WTC11 (cell line): Measurements from ENCODE around the gene MNDA. TPM values are rescaled to one million over a fixed set of nuclear protein-coding genes. Genes with fewer than 3 reads are reported as not detected.

ENCODE experiments used
- ATAC-seq: fragments of 200-7000 bp; cut with Tn5 transposase; 2 replicates; pipeline ENCODE4 v1.10.0; 2021; ENCODE audit warnings: mild to moderate bottlenecking, moderate library complexity
- CTCF ChIA-PET: fragments of 300-600 bp; sonication (Branson Sonifier 250); formaldehyde crosslinking; loops from one replicate; lab custom pipeline; 2021; ENCODE audit warnings: antibody characterized with exemption; lab: Charles Lee
- POLR2A ChIA-PET: fragments of 350-600 bp; sonication (Branson Sonifier 250); formaldehyde crosslinking; loops from one replicate; lab custom pipeline; 2021; ENCODE audit warnings: antibody characterized with exemption; lab: Charles Lee
- DNase-seq: peaks from one replicate; pipeline ENCODE4 v3.0.0; 2021; ENCODE audit warnings: low spot score
- H3K27ac Mint-ChIP-seq: 2 replicates; pipeline ENCODE4 v1.8.0; 2021; ENCODE audit warnings: mixed read lengths
- H3K27me3 Mint-ChIP-seq: 2 replicates; pipeline ENCODE4 v1.8.0; 2021; ENCODE audit warnings: low read depth, mild to moderate bottlenecking, moderate library complexity, mixed read lengths
- H3K36me3 Mint-ChIP-seq: 2 replicates; pipeline ENCODE4 v1.8.0; 2021; ENCODE audit warnings: mixed read lengths
- H3K4me1 Mint-ChIP-seq: 2 replicates; pipeline ENCODE4 v1.8.0; 2022; ENCODE audit warnings: mixed read lengths
- H3K4me3 Mint-ChIP-seq: 2 replicates; pipeline ENCODE4 v1.8.0; 2021; ENCODE audit warnings: mild to moderate bottlenecking, moderate library complexity, mixed read lengths
- H3K9me3 Mint-ChIP-seq: 2 replicates; pipeline ENCODE4 v1.8.0; 2021; ENCODE audit warnings: mixed read lengths
- ARID4B ChIP-seq: sonication (generic); formaldehyde crosslinking; IDR thresholded peaks from 2 replicates; pipeline ENCODE4 v1.8.0; 2023; ENCODE audit warnings: missing genetic modification reagents, mild to moderate bottlenecking, borderline replicate concordance
- ATF1 ChIP-seq: sonication (generic); formaldehyde crosslinking; IDR thresholded peaks from 2 replicates; pipeline ENCODE4 v1.8.1; 2023; ENCODE audit warnings: mild to moderate bottlenecking, moderate library complexity, missing genetic modification reagents
- ATF6 ChIP-seq: sonication (generic); formaldehyde crosslinking; IDR thresholded peaks from 2 replicates; pipeline ENCODE4 v1.8.1; 2023; ENCODE audit warnings: mild to moderate bottlenecking, missing genetic modification reagents
- CREB1 ChIP-seq: sonication (generic); formaldehyde crosslinking; IDR thresholded peaks from 2 replicates; pipeline ENCODE4 v1.8.0; 2023; ENCODE audit warnings: mild to moderate bottlenecking, missing genetic modification reagents
- CREM ChIP-seq: sonication (generic); formaldehyde crosslinking; IDR thresholded peaks from 2 replicates; pipeline ENCODE4 v1.8.1; 2022; ENCODE audit warnings: mild to moderate bottlenecking, missing genetic modification reagents, moderate library complexity
- E2F5 ChIP-seq: sonication (generic); formaldehyde crosslinking; IDR thresholded peaks from 2 replicates; pipeline ENCODE4 v1.8.1; 2022; ENCODE audit warnings: mild to moderate bottlenecking, moderate library complexity, missing genetic modification reagents
- NR3C1 ChIP-seq: sonication (generic); formaldehyde crosslinking; conservative IDR thresholded peaks from 2 replicates; pipeline ENCODE4 v1.8.1; 2023; ENCODE audit warnings: low read depth, mild to moderate bottlenecking, missing genetic modification reagents
- STAT6 ChIP-seq: sonication (generic); formaldehyde crosslinking; conservative IDR thresholded peaks from 2 replicates; pipeline ENCODE4 v1.8.1; 2023; ENCODE audit warnings: mild to moderate bottlenecking, low read depth, missing genetic modification reagents, moderate library complexity
- TCF7 ChIP-seq: sonication (generic); formaldehyde crosslinking; IDR thresholded peaks from 2 replicates; pipeline ENCODE4 v1.8.0; 2022; ENCODE audit warnings: mild to moderate bottlenecking, low read depth, missing genetic modification reagents, moderate library complexity
- USF1 ChIP-seq: sonication (generic); formaldehyde crosslinking; IDR thresholded peaks from 2 replicates; pipeline ENCODE4 v1.8.0; 2022; ENCODE audit warnings: mild to moderate bottlenecking, missing genetic modification reagents
- ZNF219 ChIP-seq: sonication (generic); formaldehyde crosslinking; IDR thresholded peaks from 2 replicates; pipeline ENCODE4 v1.8.0; 2023; ENCODE audit warnings: missing genetic modification reagents, mild to moderate bottlenecking, borderline replicate concordance
- ZNF232 ChIP-seq: sonication (generic); formaldehyde crosslinking; IDR thresholded peaks from 2 replicates; pipeline ENCODE4 v1.8.0; 2022; ENCODE audit warnings: mild to moderate bottlenecking, missing genetic modification reagents
- ZNF263 ChIP-seq: sonication (generic); formaldehyde crosslinking; IDR thresholded peaks from 2 replicates; pipeline ENCODE4 v1.8.1; 2022; ENCODE audit warnings: low read depth, mild to moderate bottlenecking, moderate library complexity, missing genetic modification reagents
- total RNA-seq: library from RNA; stranded (reverse); gene quantifications from 3 replicates; pipeline ENCODE4 v1.2.3, GENCODE V29; 2021

MNDA gene
- total RNA-seq, 1 experiment from 2014 or later: 0.09 TPM

- TF ChIP-seq ARID4B (CRISPR knock-in tag): no peak
- TF ChIP-seq, all 79 proteins: peak for 0
These were observed 31.5 kb upstream of the MNDA start (continued) for GRCh38 chr1:158799689-158800088.

- no peak overlapping the region for H3K4me3 Mint-ChIP-seq
- peaks cover 4% of the 10 kb centered on the region for H3K4me1 Mint-ChIP-seq
- TF ChIP-seq NR3C1 (CRISPR knock-in tag) (no peak), STAT6 (CRISPR knock-in tag) (no peak), ZNF219 (CRISPR knock-in tag) (no peak), ATF6 (CRISPR knock-in tag) (no peak), CREM (CRISPR knock-in tag) (no peak), ATF1 (CRISPR knock-in tag) (no peak), CREB1 (CRISPR knock-in tag) (no peak), TCF7 (CRISPR knock-in tag) (no peak), USF1 (CRISPR knock-in tag) (no peak), ZNF263 (CRISPR knock-in tag) (no peak)
- DNase-seq (no peak), ATAC-seq (no peak)
- no peaks in the 10 kb centered on the region for H3K36me3 Mint-ChIP-seq
- ChIA-PET CTCF (no interaction called here), POLR2A (no interaction called here)
- no peaks in the 10 kb centered on the region for H3K9me3 Mint-ChIP-seq
- no peak overlapping the region for H3K27ac Mint-ChIP-seq
- no peaks in the 10 kb centered on the region; the same call in 1 of the 2 replicates for H3K27me3 Mint-ChIP-seq
These were observed 30.6 kb upstream of the MNDA start for GRCh38 chr1:158800526-158800925.

- Mint-ChIP-seq H3K36me3 (no peaks in the 10 kb centered on the region), H3K27me3 (no peaks in the 10 kb centered on the region; the same call in 1 of the 2 replicates), H3K4me3 (no peak overlapping the region), H3K4me1 (peaks cover 4% of the 10 kb centered on the region), H3K9me3 (no peaks in the 10 kb centered on the region), H3K27ac (no peak overlapping the region)
- CTCF ChIA-PET: no interaction called here
- POLR2A ChIA-PET: no interaction called here
- no peak for ATAC-seq
- no peak for DNase-seq
- TF ChIP-seq ZNF232 (CRISPR knock-in tag) (no peak), E2F5 (CRISPR knock-in tag) (no peak)
These were observed 29.8 kb upstream of the MNDA start for GRCh38 chr1:158801396-158801795.
